Fibroblast of lung (primary cell): Measurements from ENCODE around the gene PTDSS2.

ENCODE experiments used
- CTCF ChIP-seq, 2 donors: IDR thresholded peaks in 1 of 2; conservative IDR thresholded peaks in 1 of 2; 1 replicate in 1 of 2; 2 replicates in 1 of 2; pipeline ENCODE4 v1.5.1; 2011 to 2012; ENCODE audit warnings: low read length in 2 of 2, control low read depth in 1 of 2, inconsistent platforms in 1 of 2, low read depth in 1 of 2, mild to moderate bottlenecking in 1 of 2
- EZH2 ChIP-seq: IDR thresholded peaks from 2 replicates; pipeline ENCODE4 v1.5.1; 2012; ENCODE audit warnings: low read length, control low read depth, mild to moderate bottlenecking; ENCODE audit errors: missing control alignments

GRCh38 chr11:403761-404431 is 46.2 kb upstream of the PTDSS2 start:
- no peak for TF ChIP-seq EZH2
- TF ChIP-seq CTCF (conservative IDR thresholded peaks at IDR 0.05 in 1 of 2, IDR thresholded peaks at IDR 0.05 in 1 of 2; ENCODE audit: low read depth in 1 of 2, low read length in 2 of 2), result no peak
